Mesendoderm (in vitro differentiated cells): ENCODE measurements around the gene RABGAP1L.

ENCODE experiments used
- DNase-seq: peaks from one replicate; pipeline ENCODE4 v3.0.0; 2013
- H2AK5ac ChIP-seq: 2 replicates; pipeline ENCODE4 v1.6.1; 2013; ENCODE audit warnings: low read length, inconsistent platforms
- H2BK120ac ChIP-seq: 2 replicates; pipeline ENCODE4 v1.6.1; 2013; ENCODE audit warnings: low read depth, mild to moderate bottlenecking, low read length, moderate library complexity, mixed read lengths
- H2BK15ac ChIP-seq: replicated peaks from 2 replicates; pipeline ENCODE4 v1.6.1; 2013; ENCODE audit warnings: low read depth, mild to moderate bottlenecking, moderate library complexity
- H2BK5ac ChIP-seq: 2 replicates; pipeline ENCODE4 v1.6.1; 2013; ENCODE audit warnings: low read length, inconsistent platforms
- H3K18ac ChIP-seq: 2 replicates; pipeline ENCODE4 v1.6.1; 2013; ENCODE audit warnings: mild to moderate bottlenecking, low read length, mixed read lengths
- H3K23ac ChIP-seq: one replicate; pipeline ENCODE4 v1.6.1; 2013; ENCODE audit warnings: low read length
- H3K27ac ChIP-seq: 2 replicates; pipeline ENCODE4 v1.5.1; 2013; ENCODE audit warnings: low read depth, mild to moderate bottlenecking, inconsistent platforms, low read length, moderate library complexity
- H3K27me3 ChIP-seq: 2 replicates; pipeline ENCODE4 v1.6.1; 2013; ENCODE audit warnings: low read length, control low read depth, mild to moderate bottlenecking, inconsistent platforms; ENCODE audit not compliant: insufficient read depth, poor library complexity
- H3K36me3 ChIP-seq: 2 replicates; pipeline ENCODE4 v1.6.1; 2013; ENCODE audit warnings: low read length, inconsistent platforms; ENCODE audit not compliant: control insufficient read depth, insufficient read depth
- H3K4ac ChIP-seq: one replicate; pipeline ENCODE4 v1.6.1; 2013; ENCODE audit warnings: low read depth, mild to moderate bottlenecking, low read length, moderate library complexity
- H3K4me1 ChIP-seq: 2 replicates; pipeline ENCODE4 v1.6.1; 2013; ENCODE audit warnings: low read depth, low read length, inconsistent platforms; ENCODE audit not compliant: control insufficient read depth
- H3K4me2 ChIP-seq: 2 replicates; pipeline ENCODE4 v1.6.1; 2013; ENCODE audit warnings: low read length
- H3K4me3 ChIP-seq: 2 replicates; pipeline ENCODE4 v1.5.1; 2013; ENCODE audit warnings: mild to moderate bottlenecking, low read length
- H3K56ac ChIP-seq: one replicate; pipeline ENCODE4 v1.6.1; 2013; ENCODE audit warnings: low read length
- H3K79me1 ChIP-seq: 2 replicates; pipeline ENCODE4 v1.6.1; 2013; ENCODE audit warnings: low read length, inconsistent platforms
- H3K79me2 ChIP-seq: 2 replicates; pipeline ENCODE4 v1.6.1; 2013; ENCODE audit warnings: mild to moderate bottlenecking, low read length; ENCODE audit not compliant: control insufficient read depth, insufficient read depth
- H3K9ac ChIP-seq: 2 replicates; pipeline ENCODE4 v1.6.1; 2013; ENCODE audit warnings: low read length, inconsistent platforms
- H4K5ac ChIP-seq: one replicate; pipeline ENCODE4 v1.6.1; 2013; ENCODE audit warnings: low read length
- H4K8ac ChIP-seq: one replicate; pipeline ENCODE4 v1.6.1; 2013; ENCODE audit warnings: low read depth, mild to moderate bottlenecking, control low read depth, low read length, moderate library complexity
- WGBS: extraction: QIAGEN DNeasy Blood & Tissue Kit; methylation state at CpG from one replicate; pipeline ENCODE4 v1.1.7; 2013; ENCODE audit warnings: low lambda C conversion rate, missing lambda C conversion rate; ENCODE audit not compliant: insufficient coverage; ENCODE audit errors: extremely low coverage; 5-methylcytosine and 5-hydroxymethylcytosine counted together

RABGAP1L gene

GRCh38 chr1:174239541-174239940 lies 80.2 kb downstream of the RABGAP1L start:
- Histone ChIP-seq H2BK120ac (no peak overlapping the region), H3K4me3 (no peak overlapping the region)

GRCh38 chr1:174242856-174243255 lies 83.5 kb downstream of the RABGAP1L start:
- H3K18ac ChIP-seq, result no peak overlapping the region
- no peaks in the 10 kb centered on the region for H3K79me1 ChIP-seq
- H3K23ac ChIP-seq, result no peak overlapping the region
- H3K27ac ChIP-seq, result no peak overlapping the region
- no peak overlapping the region for H2BK120ac ChIP-seq
- H3K56ac ChIP-seq, result no peak overlapping the region
- no peak overlapping the region for H2BK5ac ChIP-seq
- H4K8ac ChIP-seq, result no peak overlapping the region
- H3K9ac ChIP-seq, result no peak overlapping the region
- no peaks in the 10 kb centered on the region for H3K4me1 ChIP-seq
- no peak for DNase-seq
- H2AK5ac ChIP-seq, result no peak overlapping the region
- no peak overlapping the region for H4K5ac ChIP-seq
- no peak overlapping the region for H2BK15ac ChIP-seq
- WGBS, result no CpG with 5 or more reads among the region's 2 CpGs
- H3K4me2 ChIP-seq, result no peak overlapping the region
- no peaks in the 10 kb centered on the region for H3K79me2 ChIP-seq
- no peak overlapping the region for H3K4ac ChIP-seq
- H3K36me3 ChIP-seq, result no peaks in the 10 kb centered on the region
- H3K4me3 ChIP-seq, result no peak overlapping the region
- H3K27me3 ChIP-seq, result no peaks in the 10 kb centered on the region

More at GRCh38 chr1:174239541-174239940, 80.2 kb downstream of the RABGAP1L start:
- Histone ChIP-seq H3K27ac (no peak overlapping the region), H2BK5ac (no peak overlapping the region), H4K5ac (no peak overlapping the region), H3K9ac (no peak overlapping the region), H4K8ac (no peak overlapping the region), H3K18ac (no peak overlapping the region), H3K36me3 (no peaks in the 10 kb centered on the region), H3K4me2 (no peak overlapping the region), H3K56ac (no peak overlapping the region), H3K79me2 (no peaks in the 10 kb centered on the region), H2BK15ac (no peak overlapping the region), H3K4ac (no peak overlapping the region), H3K23ac (no peak overlapping the region), H3K27me3 (no peaks in the 10 kb centered on the region), H3K79me1 (no peaks in the 10 kb centered on the region), H2AK5ac (no peak overlapping the region), H3K4me1 (no peaks in the 10 kb centered on the region)
- WGBS, result no CpG with 5 or more reads among the region's 1 CpG
- no peak for DNase-seq

- Histone ChIP-seq H3K4me1 (no peaks in the 10 kb centered on the region), H3K27me3 (no peaks in the 10 kb centered on the region), H2AK5ac (no peak overlapping the region), H3K4me2 (no peak overlapping the region), H3K9ac (no peak overlapping the region), H2BK15ac (no peak overlapping the region), H3K79me2 (no peaks in the 10 kb centered on the region), H3K27ac (no peak overlapping the region), H3K36me3 (no peaks in the 10 kb centered on the region), H3K79me1 (no peaks in the 10 kb centered on the region), H3K56ac (no peak overlapping the region), H3K4me3 (no peak overlapping the region), H2BK120ac (no peak overlapping the region), H3K4ac (no peak overlapping the region), H2BK5ac (no peak overlapping the region), H3K23ac (no peak overlapping the region), H3K18ac (no peak overlapping the region), H4K8ac (no peak overlapping the region), H4K5ac (no peak overlapping the region)
- no CpG with 5 or more reads among the region's 3 CpGs for WGBS
- DNase-seq, result no peak
Measured at GRCh38 chr1:174243451-174244000, 84.2 kb downstream of the RABGAP1L start.

GRCh38 chr1:174244017-174244416 lies 84.7 kb downstream of the RABGAP1L start:
- Histone ChIP-seq H3K36me3 (no peaks in the 10 kb centered on the region), H3K23ac (no peak overlapping the region), H3K27ac (no peak overlapping the region), H3K4me1 (no peaks in the 10 kb centered on the region), H2AK5ac (no peak overlapping the region), H3K79me2 (no peaks in the 10 kb centered on the region), H4K5ac (no peak overlapping the region), H3K27me3 (no peaks in the 10 kb centered on the region), H2BK5ac (no peak overlapping the region), H4K8ac (no peak overlapping the region), H3K9ac (no peak overlapping the region), H3K4me2 (no peak overlapping the region), H2BK15ac (no peak overlapping the region), H3K4ac (no peak overlapping the region), H3K56ac (no peak overlapping the region), H3K79me1 (no peaks in the 10 kb centered on the region), H3K18ac (no peak overlapping the region), H3K4me3 (no peak overlapping the region), H2BK120ac (no peak overlapping the region)
- no peak for DNase-seq
- WGBS, result no CpG with 5 or more reads among the region's 5 CpGs

- Histone ChIP-seq H4K8ac (no peak overlapping the region), H3K4me2 (no peak overlapping the region), H3K79me1 (no peaks in the 10 kb centered on the region), H2AK5ac (no peak overlapping the region), H3K18ac (no peak overlapping the region), H3K4me3 (no peak overlapping the region), H4K5ac (no peak overlapping the region), H3K4me1 (no peaks in the 10 kb centered on the region), H2BK15ac (no peak overlapping the region), H3K27me3 (no peaks in the 10 kb centered on the region), H3K79me2 (no peaks in the 10 kb centered on the region), H2BK5ac (no peak overlapping the region), H3K36me3 (no peaks in the 10 kb centered on the region), H2BK120ac (no peak overlapping the region), H3K27ac (no peak overlapping the region), H3K9ac (no peak overlapping the region), H3K23ac (no peak overlapping the region), H3K56ac (no peak overlapping the region), H3K4ac (no peak overlapping the region)
- DNase-seq, result no peak
- no CpG with 5 or more reads among the region's 4 CpGs for WGBS
Measured at GRCh38 chr1:174247472-174247871, 88.2 kb downstream of the RABGAP1L start.

- no peak overlapping the region for H2BK15ac ChIP-seq
- no peak overlapping the region for H3K23ac ChIP-seq
- H3K79me1 ChIP-seq, result no peaks in the 10 kb centered on the region
- no peak overlapping the region for H2AK5ac ChIP-seq
- no peak for DNase-seq
- no peak overlapping the region for H3K4ac ChIP-seq
- no peaks in the 10 kb centered on the region for H3K4me1 ChIP-seq
- no peak overlapping the region for H4K5ac ChIP-seq
- no peak overlapping the region for H3K4me2 ChIP-seq
- no peak overlapping the region for H4K8ac ChIP-seq
- H3K56ac ChIP-seq, result no peak overlapping the region
- H3K9ac ChIP-seq, result no peak overlapping the region
- no peak overlapping the region for H2BK5ac ChIP-seq
- H3K27ac ChIP-seq, result no peak overlapping the region
- no peaks in the 10 kb centered on the region for H3K27me3 ChIP-seq
- H3K79me2 ChIP-seq, result no peaks in the 10 kb centered on the region
- H2BK120ac ChIP-seq, result no peak overlapping the region
- no peak overlapping the region for H3K4me3 ChIP-seq
- H3K18ac ChIP-seq, result no peak overlapping the region
- no peaks in the 10 kb centered on the region for H3K36me3 ChIP-seq
Measured at GRCh38 chr1:174248041-174248440, 88.7 kb downstream of the RABGAP1L start.
